GM12892 (cell line): ENCODE data around the gene ARHGAP26.

Experiments used
- POLR2A ChIP-seq: IDR thresholded peaks from 2 replicates; pipeline ENCODE4 v1.6.1; 2011; ENCODE audit warnings: low read depth, low read length, control low read depth
- POLR2AphosphoS5 ChIP-seq: IDR thresholded peaks from 2 replicates; pipeline ENCODE4 v1.6.1; 2011; ENCODE audit warnings: low read depth, low read length, control low read depth
- TAF1 ChIP-seq: IDR thresholded peaks from 2 replicates; pipeline ENCODE4 v1.6.1; 2011; ENCODE audit warnings: low read depth, mild to moderate bottlenecking, control low read depth, low read length, borderline replicate concordance

- TF ChIP-seq POLR2A: no peak
- TF ChIP-seq TAF1: no peak
- TF ChIP-seq POLR2AphosphoS5: no peak
Observed at GRCh38 chr5:142795251-142795650, 25.1 kb downstream of the ARHGAP26 start.
